ENCODE measurements around the gene GAP43.

- TF ChIP-seq CTCF (conservative IDR thresholded peaks at IDR 0.05; ENCODE audit: low read depth, low read length) (no peak), RAD21 (IDR thresholded peaks at IDR 0.05; ENCODE audit: low read length) (no peak), CHD1 (IDR thresholded peaks at IDR 0.05; ENCODE audit: low read depth, low read length) (no peak), RFX5 (IDR thresholded peaks at IDR 0.05; ENCODE audit: low read depth, low read length) (no peak), CEBPB (IDR thresholded peaks at IDR 0.05; ENCODE audit: low read depth, low read length) (no peak), POLR2A (IDR thresholded peaks at IDR 0.05; ENCODE audit: low read depth, low read length) (no peak), FOS (IDR thresholded peaks at IDR 0.05; ENCODE audit: low read depth, low read length) (no peak), RCOR1 (IDR thresholded peaks at IDR 0.05; ENCODE audit: insufficient replicate concordance, low read length) (no peak), MAZ (IDR thresholded peaks at IDR 0.05; ENCODE audit: borderline replicate concordance, low read depth, low read length) (no peak), MAFK (IDR thresholded peaks at IDR 0.05; ENCODE audit: low read depth, low read length) (no peak), BHLHE40 (IDR thresholded peaks at IDR 0.05; ENCODE audit: low read depth, low read length) (no peak), MXI1 (IDR thresholded peaks at IDR 0.05; ENCODE audit: borderline replicate concordance, low read depth, low read length) (no peak)
These were observed 60.0 kb downstream of the GAP43 start for GRCh38 chr3:115683305-115683704.
